GM23338 (cell line): ENCODE measurements around the gene TENM4. TPM values are rescaled to one million over a fixed set of nuclear protein-coding genes. Genes with fewer than 3 reads are reported as not detected.

Experiments
- ATAC-seq: fragments of 200-7000 bp; cut with Tn5 transposase; 3 replicates; pipeline ENCODE4 v1.9.1; 2020
- DNase-seq: peaks from one replicate; pipeline ENCODE4 v3.0.0-alpha.2; 2015; ENCODE audit warnings: low spot score
- H2AFZ ChIP-seq: fragments of 200-600 bp; sonication (generic); 2 replicates; pipeline ENCODE4 v1.8.0; 2016; ENCODE audit warnings: antibody characterized with exemption, mild to moderate bottlenecking, moderate library complexity
- H3F3A ChIP-seq: fragments of 200-600 bp; sonication (generic); replicated peaks from 2 replicates; pipeline ENCODE4 v1.8.0; 2017; ENCODE audit warnings: antibody characterized with exemption, mixed run types, low read depth
- H3K27ac ChIP-seq: fragments of 200-600 bp; sonication (generic); 2 replicates; pipeline ENCODE4 v1.6.1; 2016; ENCODE audit warnings: low read depth
- H3K27me3 ChIP-seq: fragments of 200-600 bp; sonication (generic); 2 replicates; pipeline ENCODE4 v1.8.0; 2016; ENCODE audit warnings: mild to moderate bottlenecking, mixed run types, moderate library complexity; ENCODE audit not compliant: insufficient read depth
- H3K36me3 ChIP-seq: fragments of 200-600 bp; sonication (generic); 2 replicates; pipeline ENCODE4 v1.8.0; 2016; ENCODE audit warnings: mild to moderate bottlenecking; ENCODE audit not compliant: insufficient read depth
- H3K4me1 ChIP-seq: fragments of 200-600 bp; sonication (generic); 2 replicates; pipeline ENCODE4 v1.8.0; 2016; ENCODE audit warnings: mild to moderate bottlenecking, moderate library complexity; ENCODE audit not compliant: insufficient read depth
- H3K4me2 ChIP-seq: fragments of 200-600 bp; sonication (generic); 2 replicates; pipeline ENCODE4 v1.7.1; 2017; ENCODE audit warnings: mixed run types
- H3K4me3 ChIP-seq: fragments of 200-600 bp; sonication (generic); 2 replicates; pipeline ENCODE4 v1.6.1; 2016; ENCODE audit warnings: mixed run types
- H3K79me2 ChIP-seq: fragments of 200-600 bp; sonication (generic); replicated peaks from 2 replicates; pipeline ENCODE4 v1.8.0; 2017; ENCODE audit warnings: mild to moderate bottlenecking; ENCODE audit not compliant: insufficient read depth
- H3K9me2 ChIP-seq: fragments of 200-600 bp; sonication (generic); 2 replicates; pipeline ENCODE4 v1.8.0; 2017; ENCODE audit not compliant: insufficient read depth
- H4K20me1 ChIP-seq: fragments of 200-600 bp; sonication (generic); replicated peaks from 2 replicates; pipeline ENCODE4 v1.8.0; 2017; ENCODE audit warnings: mild to moderate bottlenecking; ENCODE audit not compliant: insufficient read depth
- H3K27ac Mint-ChIP-seq: 2 replicates; pipeline ENCODE4 v1.8.0; 2020; ENCODE audit warnings: inconsistent platforms, mild to moderate bottlenecking, moderate library complexity, mixed read lengths
- H3K27me3 Mint-ChIP-seq: 3 replicates; pipeline ENCODE4 v1.8.0; 2022; ENCODE audit warnings: low read depth, mild to moderate bottlenecking, moderate library complexity, mixed read lengths, inconsistent platforms; ENCODE audit not compliant: insufficient read depth, poor library complexity
- H3K36me3 Mint-ChIP-seq: 3 replicates; pipeline ENCODE4 v1.8.0; 2021; ENCODE audit warnings: low read depth, mild to moderate bottlenecking, inconsistent platforms, moderate library complexity, mixed read lengths
- H3K4me1 Mint-ChIP-seq: 3 replicates; pipeline ENCODE4 v1.8.0; 2020; ENCODE audit warnings: mild to moderate bottlenecking, inconsistent platforms, mixed read lengths
- H3K4me3 Mint-ChIP-seq: 3 replicates; pipeline ENCODE4 v1.8.0; 2021; ENCODE audit warnings: moderate library complexity, mild to moderate bottlenecking, inconsistent platforms, mixed read lengths
- H3K9me3 Mint-ChIP-seq: 3 replicates; pipeline ENCODE4 v1.8.0; 2020; ENCODE audit warnings: moderate library complexity, mild to moderate bottlenecking, inconsistent platforms, mixed read lengths
- CTCF ChIP-seq, 2 experiments: fragments of 200-600 bp in 1 of 2; sonication (generic) in 1 of 2; conservative IDR thresholded peaks; 2 replicates each; pipeline versions ENCODE4 v1.5.1 to v1.6.1; 2016 to 2017; ENCODE audit warnings: antibody characterized with exemption in 2 of 2, low read depth in 2 of 2, mild to moderate bottlenecking in 2 of 2, moderate library complexity in 1 of 2
- NANOG ChIP-seq: IDR thresholded peaks from 2 replicates; pipeline ENCODE4 v1.6.1; 2016; ENCODE audit warnings: antibody characterized with exemption, borderline replicate concordance
- POLR2AphosphoS5 ChIP-seq: IDR thresholded peaks from 2 replicates; pipeline ENCODE4 v1.6.1; 2016; ENCODE audit warnings: antibody characterized with exemption, low read depth
- REST ChIP-seq: IDR thresholded peaks from one replicate; pipeline ENCODE4 v1.6.1; 2018; ENCODE audit warnings: antibody characterized with exemption; ENCODE audit not compliant: unreplicated experiment
- STAT1 ChIP-seq: IDR thresholded peaks from one replicate; pipeline ENCODE4 v1.6.1; 2016; ENCODE audit warnings: antibody characterized with exemption; ENCODE audit not compliant: unreplicated experiment
- ZNF462 ChIP-seq: fragments of 250-450 bp; sonication (Bioruptor Pico); IDR thresholded peaks from 2 replicates; pipeline ENCODE4 v1.5.0; 2020; ENCODE audit warnings: mild to moderate bottlenecking, moderate library complexity
- polyA plus RNA-seq: library from polyadenylated mRNA; unstranded; fragments of >200 nt; fragmentation: Nextera tagmentation; extraction: Ambion mirVana; gene quantifications from 2 replicates; pipeline ENCODE4 v1.2.1, GENCODE V29; 2016
- total RNA-seq: library from RNA; depleted of rRNA; stranded (reverse); fragments of >200 nt; shearing (Covaris generic); gene quantifications from 2 replicates; pipeline ENCODE4 v1.2.3, GENCODE V29; 2014

TENM4 gene
- total and polyA plus RNA-seq, 2 experiments from 2014 or later: 7.3 TPM

GRCh38 chr11:79427126-79427525 lies 13.7 kb downstream of the TENM4 start (continued):
- TF ChIP-seq NANOG: no peak
- no peak for TF ChIP-seq POLR2AphosphoS5
- TF ChIP-seq ZNF462 (CRISPR knock-in tag): no peak

- ATAC-seq (no peak), DNase-seq (no peak)
- H3F3A ChIP-seq: no peaks in the 10 kb centered on the region
- H3K27me3 ChIP-seq: 0 out of 2 replicates have a peak, but pooled peaks cover under 1% of the 10 kb centered on the region
- no peak overlapping the region for H3K4me3 ChIP-seq
- H3K36me3 ChIP-seq: no peaks in the 10 kb centered on the region
- no peak overlapping the region for H3K4me3 Mint-ChIP-seq
- no peak overlapping the region for H3K27ac ChIP-seq
- no peak overlapping the region for H2AFZ ChIP-seq
- H3K9me3 Mint-ChIP-seq: no peaks in the 10 kb centered on the region
- H3K27ac Mint-ChIP-seq: no peak overlapping the region
- H3K4me1 Mint-ChIP-seq: peaks cover 37% of the 10 kb centered on the region
- H3K9me2 ChIP-seq: no peaks in the 10 kb centered on the region
- no peaks in the 10 kb centered on the region for H3K36me3 Mint-ChIP-seq
- peaks cover 6% of the 10 kb centered on the region for H3K27me3 Mint-ChIP-seq
- no peaks in the 10 kb centered on the region for H3K79me2 ChIP-seq
- H3K4me2 ChIP-seq: no peak overlapping the region
- TF ChIP-seq STAT1 (no peak), CTCF (conservative IDR thresholded peaks at IDR 0.05; ENCODE audit: low read depth in 2 of 2) (no peak), REST (no peak)
- H4K20me1 ChIP-seq: peaks cover under 1% of the 10 kb centered on the region; the same call in 1 of the 2 replicates
- H3K4me1 ChIP-seq: no peaks in the 10 kb centered on the region; the same call in 1 of the 2 replicates
Measured at GRCh38 chr11:79425463-79425862, 15.4 kb downstream of the TENM4 start.
